ENCODE measurements around the gene C12orf42.

- TF ChIP-seq POLR2A (IDR thresholded peaks at IDR 0.05; ENCODE audit: low read depth, low read length) (no peak), TAF1 (IDR thresholded peaks at IDR 0.05; ENCODE audit: borderline replicate concordance, low read depth, low read length) (no peak), POLR2AphosphoS5 (IDR thresholded peaks at IDR 0.05; ENCODE audit: low read depth, low read length) (no peak)
Observed at GRCh38 chr12:103354403-103354802, 141.4 kb downstream of the C12orf42 start.
